SW480 (cell line): ENCODE data around the gene RCSD1.

Source experiments
- DNase-seq: peaks from one replicate; pipeline ENCODE4 v3.0.0-alpha.2; 2016; ENCODE audit warnings: low spot score

Gene RCSD1

GRCh38 chr1:167669209-167670124, 39.4 kb downstream of the RCSD1 start:
- DNase-seq: no peak

- no peak for DNase-seq
These were observed 40.5 kb downstream of the RCSD1 start for GRCh38 chr1:167670563-167670962.

- no peak for DNase-seq
These were observed 41.9 kb downstream of the RCSD1 start for GRCh38 chr1:167671727-167672511.

- no peak for DNase-seq
These were observed 42.8 kb downstream of the RCSD1 start for GRCh38 chr1:167672831-167673230.

GRCh38 chr1:167673265-167673664, 43.2 kb downstream of the RCSD1 start:
- DNase-seq: no peak

- DNase-seq: no peak
These were observed 44.1 kb downstream of the RCSD1 start for GRCh38 chr1:167674156-167674555.

- no peak for DNase-seq
These were observed 45.4 kb downstream of the RCSD1 start for GRCh38 chr1:167675440-167675839.

- DNase-seq: no peak
These were observed 46.3 kb downstream of the RCSD1 start for GRCh38 chr1:167676205-167676915.

GRCh38 chr1:167676916-167677848, 47.1 kb downstream of the RCSD1 start:
- DNase-seq: no peak

- no peak for DNase-seq
These were observed 48.4 kb downstream of the RCSD1 start for GRCh38 chr1:167678422-167678821.

GRCh38 chr1:167678838-167679237, 48.8 kb downstream of the RCSD1 start:
- no peak for DNase-seq

- DNase-seq: no peak
These were observed 49.7 kb downstream of the RCSD1 start for GRCh38 chr1:167679714-167680113.

- no peak for DNase-seq
These were observed 51.0 kb downstream of the RCSD1 start for GRCh38 chr1:167681024-167681423.

- no peak for DNase-seq
These were observed 51.5 kb downstream of the RCSD1 start for GRCh38 chr1:167681451-167682098.

- DNase-seq: no peak
These were observed 53.2 kb downstream of the RCSD1 start for GRCh38 chr1:167683226-167683625.

- no peak for DNase-seq
These were observed 53.8 kb downstream of the RCSD1 start for GRCh38 chr1:167683641-167684502.

- no peak for DNase-seq
These were observed 55.8 kb downstream of the RCSD1 start for GRCh38 chr1:167685844-167686243.

- peak; percentile 70 for DNase-seq
These were observed 58.0 kb downstream of the RCSD1 start for GRCh38 chr1:167687919-167688519.

GRCh38 chr1:167689567-167689920, 59.5 kb downstream of the RCSD1 start:
- DNase-seq: no peak

GRCh38 chr1:167690053-167690452, 60.0 kb downstream of the RCSD1 start:
- DNase-seq: no peak
